ENCODE measurements around the gene PPM1A.

DNA sequence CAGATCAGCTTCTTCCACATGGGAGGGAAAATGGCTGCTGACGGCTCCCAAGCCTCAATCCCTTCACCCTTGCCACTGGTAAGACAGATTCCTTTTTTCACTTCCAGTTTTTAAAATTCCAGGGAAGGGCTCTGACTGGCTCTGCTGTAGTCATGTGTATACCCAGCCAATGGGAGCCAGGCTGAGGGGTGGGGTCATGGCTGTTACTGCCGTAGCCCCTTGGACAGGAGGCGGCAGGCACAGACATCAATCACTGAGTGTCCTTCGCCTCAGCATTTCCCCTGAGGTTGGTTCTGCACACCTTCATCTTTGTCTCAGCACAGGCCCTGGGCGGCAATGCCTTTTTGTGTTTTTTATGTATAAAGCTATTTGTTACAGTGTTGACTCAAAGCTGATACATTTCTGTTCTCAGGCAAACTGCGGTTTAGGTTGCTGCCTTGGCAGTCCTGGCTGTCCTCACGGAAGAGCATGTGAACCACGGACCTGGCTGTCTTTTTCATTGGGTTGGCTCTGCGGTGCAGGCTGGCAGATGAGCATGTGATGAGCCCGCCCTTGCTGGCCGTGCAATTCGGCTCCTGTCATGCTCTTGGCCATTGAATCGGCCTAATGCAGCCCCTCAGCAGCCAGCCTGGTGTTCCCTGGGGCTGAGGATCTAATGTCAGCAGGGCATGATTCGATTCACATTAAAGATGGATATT lies 74.3 kb downstream of the PPM1A start:
- no peak for TF ChIP-seq CTCF (CRISPR knock-in tag; IDR thresholded peaks at IDR 0.05)
- TF ChIP-seq POLR2A (IDR thresholded peaks at IDR 0.05; ENCODE audit: insufficient read depth in 1 of 2, low read depth in 2 of 2, low read length in 2 of 2): no peak
